GM18867 (cell line): ENCODE data around the gene VAMP1.

Source experiments
- ATAC-seq: cut with Tn5 transposase; IDR thresholded peaks from one replicate; pipeline ENCODE4 v1.9.1; 2021; ENCODE audit warnings: mild to moderate bottlenecking, moderate library complexity; ENCODE audit not compliant: unreplicated experiment

The VAMP1 gene

DNA sequence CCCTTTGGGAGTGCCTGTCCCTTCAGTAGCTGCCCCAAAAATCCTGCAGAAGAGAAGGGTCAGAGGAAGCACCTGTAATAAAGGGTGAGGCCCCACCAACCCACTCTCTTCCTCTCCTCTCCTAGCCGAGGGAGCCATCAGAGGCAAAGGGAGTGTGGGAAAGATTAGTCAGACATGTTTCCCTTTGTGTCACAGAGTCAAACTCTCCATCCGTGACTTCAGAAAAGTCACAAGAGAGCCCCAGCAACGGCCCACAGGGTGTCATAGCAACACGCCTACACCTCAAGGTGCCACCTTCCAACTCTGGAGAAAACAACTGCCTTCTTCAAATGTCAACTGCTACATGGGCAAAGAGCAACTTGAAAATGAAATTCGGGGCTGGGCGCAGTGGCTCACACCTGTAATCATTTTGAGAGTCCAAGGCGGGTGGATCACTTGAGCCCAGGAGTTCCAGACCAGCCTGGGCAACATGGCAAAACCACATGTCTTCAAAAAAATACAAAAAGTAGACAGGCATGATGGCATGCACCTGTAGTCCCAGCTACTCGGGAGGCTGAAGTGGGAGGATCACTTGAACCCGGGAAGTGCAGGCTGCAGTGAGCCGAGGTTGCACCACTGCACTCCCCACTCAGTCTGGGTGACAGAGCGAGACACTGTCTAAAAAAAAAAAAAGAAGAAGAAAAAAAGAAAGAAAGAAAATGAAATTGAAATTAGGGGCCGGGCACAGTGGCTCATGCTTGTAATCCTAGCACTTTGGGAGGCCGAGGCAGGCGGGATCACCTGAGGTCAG is 43.4 kb downstream of the VAMP1 start:
- ATAC-seq: peak; percentile 70

DNA sequence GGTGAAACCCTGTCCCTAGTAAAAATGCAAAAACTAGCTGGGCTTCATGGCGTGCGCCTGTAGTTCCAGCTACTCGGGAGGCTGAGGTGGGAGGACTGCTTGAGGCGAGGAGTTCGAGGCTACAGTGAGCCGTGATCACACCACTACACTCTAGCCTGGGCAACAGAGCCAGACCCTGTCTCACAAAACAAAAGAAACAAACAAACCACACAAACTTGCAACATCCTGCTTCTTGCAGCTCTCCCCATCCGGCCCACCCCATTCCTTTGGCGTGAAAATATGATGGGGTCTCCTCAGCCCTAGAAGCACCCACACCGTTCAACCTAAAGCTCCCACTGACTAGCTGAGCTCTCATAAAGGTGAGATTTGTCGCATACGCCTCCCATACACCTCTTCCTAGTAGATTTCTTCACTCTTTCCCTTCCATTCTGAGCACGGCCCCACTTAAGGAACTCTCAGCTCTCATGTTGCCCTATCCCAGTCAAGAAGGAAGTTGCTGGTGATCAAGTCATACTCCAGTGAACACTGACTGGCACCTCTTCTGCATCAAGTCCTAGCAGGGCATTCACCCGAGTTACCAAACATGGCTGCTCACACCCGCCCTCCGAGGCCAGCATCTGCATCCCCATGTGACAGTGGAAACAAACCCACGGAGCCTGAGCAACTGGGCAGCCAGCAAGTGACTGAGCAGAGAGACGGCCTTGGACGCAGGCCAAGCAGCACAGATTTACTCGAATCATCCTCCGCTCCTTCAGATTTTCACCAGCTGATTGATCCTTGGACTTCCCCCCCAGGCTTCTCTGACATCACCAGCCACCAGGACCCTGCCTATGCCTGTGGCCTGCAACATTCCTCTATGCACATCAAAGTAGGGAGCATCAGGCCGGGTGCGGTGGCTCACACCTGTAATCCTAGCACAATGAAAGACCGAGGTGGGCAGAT is 44.6 kb downstream of the VAMP1 start:
- no peak for ATAC-seq

GRCh38 chr12:6424866-6425265 is 45.6 kb downstream of the VAMP1 start:
- ATAC-seq: no peak

GRCh38 chr12:6424008-6424347 is 46.5 kb downstream of the VAMP1 start:
- no peak for ATAC-seq

DNA sequence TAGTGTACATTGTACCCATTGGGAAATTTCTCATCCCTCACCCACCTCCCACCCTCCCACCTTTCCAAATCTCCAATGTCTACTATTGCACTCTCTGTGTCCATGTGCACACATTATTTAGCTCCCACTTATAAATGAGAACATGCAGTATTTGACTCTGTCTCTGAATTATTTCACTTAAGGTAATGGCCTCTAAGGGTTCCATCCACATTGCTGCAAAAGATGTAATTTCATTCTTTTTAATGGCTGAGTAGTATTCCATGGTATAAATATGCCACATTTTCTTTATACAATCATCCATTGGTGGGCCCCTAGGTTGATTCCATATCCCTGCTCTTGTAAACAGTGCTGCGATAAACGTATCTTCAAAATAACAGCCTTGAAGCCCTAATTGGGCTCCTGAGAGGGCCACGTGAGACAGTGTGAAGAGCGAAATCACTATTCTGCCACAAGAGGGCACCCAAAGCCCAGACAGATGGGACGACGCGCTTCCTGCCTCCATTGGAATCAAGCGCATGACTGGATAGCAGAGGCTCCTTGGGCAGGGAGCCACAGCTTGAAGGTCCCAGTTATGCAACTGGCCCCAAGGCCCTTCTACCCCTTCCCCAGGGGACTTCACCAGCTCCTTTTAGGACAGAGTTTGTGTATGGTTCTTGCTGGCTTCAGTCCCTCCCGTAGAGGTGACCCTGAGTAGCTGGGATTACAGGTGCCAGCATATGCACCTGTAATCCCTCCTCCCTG is 47.0 kb downstream of the VAMP1 start:
- peak; percentile 39 for ATAC-seq

- ATAC-seq: no peak
Observed at GRCh38 chr12:6420364-6420763, 50.1 kb downstream of the VAMP1 start.

DNA sequence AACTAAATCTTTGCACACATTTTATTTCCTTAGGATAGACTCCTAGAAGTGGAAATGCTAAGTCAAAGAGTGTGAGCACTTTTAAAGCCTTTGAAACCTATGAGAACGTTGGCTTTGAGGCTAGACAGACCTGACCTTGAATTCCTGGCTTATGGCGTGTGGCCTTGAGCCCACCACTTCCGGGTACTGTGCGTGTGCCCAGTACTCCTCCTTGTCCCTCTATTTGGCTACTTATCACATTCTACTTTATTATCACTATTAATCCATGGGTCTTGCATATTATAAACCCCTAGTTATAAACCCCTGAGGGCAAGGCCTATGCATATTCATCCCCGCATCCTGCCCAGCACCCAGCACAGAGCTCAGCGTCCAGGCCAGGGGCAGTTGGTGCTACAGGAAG is 51.7 kb downstream of the VAMP1 start:
- no peak for ATAC-seq

DNA sequence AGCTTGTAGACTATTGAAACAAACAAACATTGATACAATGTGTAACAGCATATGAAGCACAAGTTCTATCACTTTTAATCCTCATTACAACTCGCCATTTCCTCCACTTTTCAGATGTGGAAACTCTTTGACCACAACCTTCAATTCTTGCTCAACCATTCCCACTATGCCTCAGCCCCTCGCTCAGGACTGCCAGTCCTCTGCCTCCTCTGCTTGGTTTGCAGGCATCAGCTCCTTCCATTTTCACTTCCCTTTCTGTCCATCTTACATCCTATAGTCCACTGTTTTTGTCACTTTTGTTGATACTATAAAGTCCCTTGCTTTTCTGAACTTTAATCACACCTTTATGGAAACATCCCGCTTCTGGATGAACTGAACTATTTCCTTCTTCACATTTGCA is 53.9 kb downstream of the VAMP1 start:
- ATAC-seq: no peak
